Coronary artery (tissue), 2 donors: ENCODE results near the gene ITGA3.

ENCODE experiments used
- DNase-seq: peaks from one replicate; pipeline ENCODE4 v3.0.0-alpha.2; 2017; ENCODE audit warnings: low spot score
- H3K27ac ChIP-seq, 2 donors: fragments of 200-600 bp; sonication (generic); one replicate each; pipeline ENCODE4 v1.5.1; 2016 to 2019
- H3K4me3 ChIP-seq: fragments of 200-600 bp; sonication (generic); 2 replicates; pipeline ENCODE4 v1.5.1; 2016; ENCODE audit warnings: mild to moderate bottlenecking, moderate library complexity
- CTCF ChIP-seq: fragments of 200-600 bp; sonication (generic); IDR thresholded peaks from one replicate; pipeline ENCODE4 v1.5.1; 2019; ENCODE audit warnings: antibody characterized with exemption

The ITGA3 gene

GRCh38 chr17:50097455-50097854 lies 41.5 kb downstream of the ITGA3 start:
- no peak for DNase-seq
- Histone ChIP-seq H3K27ac (no peak overlapping the region), H3K4me3 (no peak overlapping the region)
- TF ChIP-seq CTCF = no peak

DNA sequence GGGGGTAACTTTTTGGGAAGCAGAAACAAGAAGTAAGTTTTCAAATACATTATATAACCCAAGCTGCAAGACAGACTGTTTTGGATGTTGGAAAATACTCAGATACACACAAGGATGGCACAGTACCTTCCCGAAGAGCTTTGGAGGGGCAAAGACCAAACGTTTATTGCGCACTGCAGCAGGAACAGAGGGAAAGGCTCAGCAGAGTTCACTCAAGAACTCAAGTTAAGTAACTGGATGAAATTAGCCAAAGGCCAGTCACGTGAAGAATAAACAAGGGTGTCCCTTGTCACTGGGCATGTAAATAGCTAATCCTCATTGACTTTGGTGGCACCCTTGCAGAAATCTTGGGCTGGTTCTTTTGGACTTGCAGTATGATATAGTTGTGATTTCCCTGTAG lies 42.0 kb downstream of the ITGA3 start:
- no peak for DNase-seq
- no peak overlapping the region for H3K27ac ChIP-seq
- H3K4me3 ChIP-seq = no peak overlapping the region
- TF ChIP-seq CTCF = no peak

DNA sequence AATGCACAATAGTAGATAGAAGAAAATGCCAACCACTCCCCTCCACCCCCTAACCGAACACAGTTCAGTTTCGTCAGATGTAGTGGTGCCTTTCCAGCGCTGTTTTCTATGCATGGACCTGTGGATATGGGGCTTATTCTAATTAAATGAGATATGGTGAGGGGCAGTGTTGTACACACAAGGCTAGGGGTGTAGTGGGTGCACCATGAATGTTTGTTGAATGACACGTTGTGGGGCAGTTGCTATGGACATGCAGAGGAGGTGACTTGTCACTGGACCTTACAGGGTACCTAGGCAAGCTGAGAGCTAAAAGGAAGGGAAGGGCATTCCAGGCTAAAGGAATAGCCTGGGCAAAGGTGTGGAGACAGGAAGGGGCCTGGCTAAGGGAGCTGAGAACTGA lies 42.7 kb downstream of the ITGA3 start:
- DNase-seq = no peak
- no peak overlapping the region for H3K4me3 ChIP-seq
- H3K27ac ChIP-seq = peak overlapping the region; percentile 18 to 32
- no peak for TF ChIP-seq CTCF

DNA sequence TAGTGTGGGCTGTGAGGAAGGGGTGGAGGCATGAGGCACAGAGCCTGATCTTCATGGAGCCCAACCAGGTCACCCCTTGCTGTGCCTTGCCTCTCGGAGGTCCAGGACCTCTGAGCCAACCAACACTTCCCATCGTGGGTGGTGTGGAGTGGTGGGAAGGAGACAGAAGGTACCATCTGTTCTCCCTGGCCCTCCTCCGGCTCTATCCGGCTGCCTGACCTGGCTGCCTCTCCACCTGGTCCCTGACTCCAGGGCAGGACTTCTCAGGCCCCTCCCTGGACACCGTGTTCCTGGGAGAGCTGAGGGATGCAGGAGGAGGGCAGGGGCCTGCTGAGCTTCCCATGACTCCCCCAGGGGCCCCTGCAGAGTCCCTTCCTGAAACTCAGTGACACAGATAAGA lies 43.1 kb downstream of the ITGA3 start:
- no peak overlapping the region for H3K4me3 ChIP-seq
- no peak for TF ChIP-seq CTCF
- DNase-seq = no peak
- H3K27ac ChIP-seq = peak overlapping the region; percentile 18 to 32

- Histone ChIP-seq H3K4me3 (no peak overlapping the region), H3K27ac (peak overlapping the region; percentile 58 to 89)
- DNase-seq = no peak
- no peak for TF ChIP-seq CTCF
Measured at GRCh38 chr17:50100480-50100883, 44.6 kb downstream of the ITGA3 start.

- DNase-seq = no peak
- peak overlapping the region; percentile 33 for H3K4me3 ChIP-seq
- TF ChIP-seq CTCF = no peak
- peak overlapping the region; percentile 74 to 89 for H3K27ac ChIP-seq
Measured at GRCh38 chr17:50100921-50101345, 45.0 kb downstream of the ITGA3 start.

DNA sequence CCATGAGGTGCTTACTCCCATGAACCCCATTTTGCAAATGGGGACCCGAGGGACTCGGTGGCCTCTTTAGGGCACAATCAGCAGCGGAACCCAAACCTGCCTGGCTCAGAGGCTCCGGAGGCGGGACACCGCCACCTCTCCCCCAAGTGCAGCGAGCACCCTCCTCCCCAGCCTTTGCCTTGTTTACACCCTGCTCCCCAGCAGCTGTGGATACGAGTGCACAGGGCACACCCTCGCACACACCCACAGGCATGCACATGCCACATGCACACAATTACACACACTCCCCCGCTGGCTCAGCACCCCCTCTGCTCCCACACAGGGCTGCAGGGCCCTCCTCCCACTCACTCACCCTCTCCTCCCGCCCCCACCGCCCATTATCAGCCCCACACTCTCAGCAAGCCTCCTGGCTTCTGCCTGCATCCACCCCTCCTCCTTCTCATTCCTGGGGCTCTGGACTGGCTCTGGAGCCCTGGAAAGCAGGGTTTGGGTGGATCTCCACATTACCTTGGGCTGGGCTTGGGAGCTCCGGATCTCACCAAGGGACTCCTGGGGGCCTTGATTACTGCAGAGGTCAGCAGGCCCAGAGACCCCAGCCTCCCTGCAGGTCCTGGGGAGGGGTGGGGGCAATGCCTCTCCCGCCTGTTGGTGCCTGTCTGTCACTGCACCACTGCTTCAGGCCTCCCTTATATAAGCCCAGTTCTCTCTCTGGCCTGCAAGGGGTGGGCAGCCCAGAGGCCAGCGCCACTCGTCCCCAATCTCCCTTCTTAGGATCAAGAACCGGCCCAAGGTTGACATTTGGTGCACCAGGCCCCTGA lies 45.6 kb downstream of the ITGA3 start:
- peak overlapping the region; percentile 74 to 89 for H3K27ac ChIP-seq
- peak overlapping the region; percentile 33 for H3K4me3 ChIP-seq
- TF ChIP-seq CTCF = no peak
- no peak for DNase-seq
